Renal cortical epithelial cell (primary cell): ENCODE data around the gene SHPK. TPM values are rescaled to one million over a fixed set of nuclear protein-coding genes. Genes with fewer than 3 reads are reported as not detected.
A peak's percentile ranks its signal among the peaks of the same experiment; 100 is the strongest.

Experiments used
- DNase-seq: peaks from one replicate; pipeline ENCODE4 v3.0.0-alpha.2; 2011; ENCODE audit warnings: low read depth
- total RNA-seq: library from RNA; depleted of rRNA; stranded (reverse); fragments of >200 nt; gene quantifications from 2 replicates; pipeline ENCODE4 v1.2.3, GENCODE V29; 2014

The SHPK gene
- total RNA-seq, 1 donor from 2014 or later: 13.8 TPM

- DNase-seq: peak; percentile 56
Observed at GRCh38 chr17:3659541-3660111, 23.6 kb upstream of the SHPK start.

- no peak for DNase-seq
Observed at GRCh38 chr17:3658784-3659449, 22.9 kb upstream of the SHPK start.

- no peak for DNase-seq
Observed at GRCh38 chr17:3657874-3658783, 22.1 kb upstream of the SHPK start.

- DNase-seq: no peak
Observed at GRCh38 chr17:3657588-3657869, 21.5 kb upstream of the SHPK start.

- DNase-seq: no peak
Observed at GRCh38 chr17:3656755-3657587, 20.9 kb upstream of the SHPK start.

- DNase-seq: no peak
Observed at GRCh38 chr17:3656353-3656752, 20.3 kb upstream of the SHPK start.

GRCh38 chr17:3655766-3656165, 19.7 kb upstream of the SHPK start:
- no peak for DNase-seq

- DNase-seq: peak; percentile 46
Observed at GRCh38 chr17:3647769-3648555, 11.9 kb upstream of the SHPK start.

GRCh38 chr17:3647251-3647650, 11.2 kb upstream of the SHPK start:
- no peak for DNase-seq

GRCh38 chr17:3645310-3645709, 9.3 kb upstream of the SHPK start:
- DNase-seq: no peak

GRCh38 chr17:3643889-3644349, 7.9 kb upstream of the SHPK start:
- DNase-seq: no peak

GRCh38 chr17:3641717-3642486, 5.9 kb upstream of the SHPK start:
- peak; percentile 28 for DNase-seq

- no peak for DNase-seq
Observed at GRCh38 chr17:3641014-3641413, 5.0 kb upstream of the SHPK start.

GRCh38 chr17:3639981-3640596, 4.0 kb upstream of the SHPK start:
- no peak for DNase-seq

GRCh38 chr17:3636908-3637373, 891 bp upstream of the SHPK start:
- no peak for DNase-seq

- DNase-seq: peak; percentile 72
Observed at GRCh38 chr17:3635474-3636153, 436 bp downstream of the SHPK start.

- DNase-seq: no peak
Observed at GRCh38 chr17:3632287-3632686, 3.8 kb downstream of the SHPK start.

- no peak for DNase-seq
Observed at GRCh38 chr17:3630781-3631180, 5.3 kb downstream of the SHPK start.

- no peak for DNase-seq
Observed at GRCh38 chr17:3627769-3628167, 8.3 kb downstream of the SHPK start.
